GOT3 (cell line): Measurements from ENCODE around the gene NUP58.

Experiments
- DNase-seq: peaks from one replicate; lab custom pipeline; 2025; ENCODE audit warnings: mixed read lengths; lab: John Stamatoyannopoulos, UW

NUP58 gene

DNA sequence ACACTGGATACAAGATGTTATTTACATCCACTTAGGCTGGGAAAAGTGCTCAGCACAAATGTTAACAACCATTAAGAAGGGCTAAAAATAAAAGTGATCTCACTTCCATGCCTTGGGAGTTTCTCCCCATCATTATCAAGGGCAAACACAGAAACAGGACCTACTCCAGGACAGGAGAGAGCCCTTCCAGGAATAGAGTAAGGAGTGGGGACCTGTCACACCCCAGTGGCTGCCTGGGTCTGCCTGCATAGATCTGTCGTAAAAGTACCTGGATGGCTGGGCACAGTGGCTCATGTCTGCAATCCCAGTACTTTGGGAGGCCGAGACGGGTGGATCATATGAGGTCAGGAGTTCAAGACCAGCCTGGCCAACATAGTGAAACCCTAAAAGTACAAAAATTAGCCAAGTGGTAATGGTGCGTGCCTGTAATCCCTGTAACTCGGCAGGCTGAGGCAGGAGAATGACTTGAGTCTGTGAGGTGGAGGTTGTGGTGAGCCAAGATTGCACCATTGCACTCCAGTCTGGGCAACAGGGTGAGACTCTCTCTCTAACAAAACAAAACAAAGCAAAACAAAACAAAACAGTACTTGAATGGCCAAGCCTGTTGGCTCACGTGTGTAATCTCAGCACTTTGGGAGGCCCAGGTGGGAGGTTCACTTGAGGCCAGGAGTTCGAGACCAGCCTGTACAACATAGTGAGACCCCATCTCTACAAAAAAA, 76.0 kb downstream of the NUP58 start:
- DNase-seq, result no peak

DNA sequence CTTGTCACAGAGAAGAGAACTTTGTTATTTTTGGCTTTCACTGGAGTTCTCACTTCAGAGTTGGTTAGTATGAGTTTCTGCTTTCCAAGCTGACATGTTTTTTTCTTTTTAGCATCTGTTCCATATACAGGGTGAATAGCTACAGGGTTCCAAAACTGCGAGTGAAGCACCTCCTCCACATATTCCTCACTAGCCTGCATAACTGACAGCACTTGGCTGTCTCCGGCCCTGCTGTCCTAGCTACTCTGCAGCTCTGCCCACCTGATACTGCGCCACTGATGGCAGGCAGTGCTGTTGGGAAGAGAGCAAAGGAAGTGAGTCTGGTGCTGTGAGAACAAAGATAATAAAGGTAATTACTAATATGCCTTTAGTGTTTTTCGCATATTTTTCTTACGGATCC, 77.1 kb downstream of the NUP58 start:
- no peak for DNase-seq

DNA sequence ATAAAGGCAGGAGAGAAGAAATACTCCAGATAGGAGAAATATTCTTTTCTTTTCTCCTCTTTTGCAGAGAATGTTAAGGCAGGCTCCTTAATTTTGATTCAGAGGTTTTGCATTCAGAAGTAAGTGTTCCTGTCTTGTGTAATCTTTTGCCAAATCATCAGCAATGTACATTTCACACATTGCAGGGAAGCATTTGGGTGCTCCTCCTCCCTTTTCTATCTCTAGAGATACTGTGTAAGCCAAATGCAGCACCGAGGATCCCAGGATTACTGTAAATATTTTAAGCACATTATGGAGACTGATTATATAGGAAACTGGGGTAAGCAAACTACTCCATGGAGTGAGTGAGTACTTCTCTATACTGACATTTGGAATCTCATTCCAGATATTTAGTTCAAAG, 77.6 kb downstream of the NUP58 start:
- DNase-seq, result no peak

DNA sequence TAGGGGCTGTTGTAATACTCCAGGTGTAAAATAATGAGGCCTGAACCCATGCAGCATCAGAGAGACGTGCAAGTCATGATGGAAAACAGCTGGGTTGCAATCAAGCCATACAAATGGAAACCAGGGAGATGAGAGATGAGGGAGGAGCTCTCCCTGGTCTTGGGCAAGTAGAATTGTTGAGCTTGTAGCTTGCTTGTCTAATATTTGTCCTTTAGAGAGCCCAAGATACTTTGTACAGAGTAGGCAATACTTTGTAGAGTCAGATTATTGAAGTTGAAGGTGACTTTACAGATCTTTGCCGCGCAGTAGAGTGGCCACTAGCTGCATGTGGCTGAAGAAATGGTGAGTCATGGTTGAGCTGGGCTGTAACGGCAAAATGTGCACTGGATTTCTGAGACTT, 78.7 kb downstream of the NUP58 start:
- DNase-seq, result no peak

DNA sequence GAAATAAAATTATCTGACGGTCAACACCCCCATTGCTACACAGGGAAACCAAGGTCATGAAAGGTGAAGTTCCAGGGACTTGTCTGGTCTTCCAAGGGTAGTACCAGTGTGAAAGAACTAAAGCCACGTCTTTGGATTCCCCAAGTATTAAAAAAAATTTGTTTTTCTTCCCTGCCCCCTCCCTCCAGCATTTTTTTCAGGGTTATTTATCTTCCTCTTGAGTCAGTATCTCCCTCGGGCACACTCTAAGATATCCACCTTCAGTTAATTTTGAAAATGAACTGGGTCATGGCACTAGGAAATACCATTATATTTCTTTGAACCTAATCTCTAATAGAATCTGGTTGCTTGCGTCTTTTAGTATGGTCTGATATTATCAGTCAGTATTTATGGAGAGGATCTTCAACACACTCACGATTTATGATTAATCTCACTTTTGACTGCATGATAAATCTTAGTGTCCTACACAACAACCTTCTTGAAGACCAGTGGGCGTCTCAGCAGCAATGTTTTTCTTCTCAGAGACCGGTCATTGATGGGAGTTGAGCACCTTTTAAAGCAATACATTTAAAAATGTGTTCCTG, 79.4 kb downstream of the NUP58 start:
- DNase-seq, result no peak

DNA sequence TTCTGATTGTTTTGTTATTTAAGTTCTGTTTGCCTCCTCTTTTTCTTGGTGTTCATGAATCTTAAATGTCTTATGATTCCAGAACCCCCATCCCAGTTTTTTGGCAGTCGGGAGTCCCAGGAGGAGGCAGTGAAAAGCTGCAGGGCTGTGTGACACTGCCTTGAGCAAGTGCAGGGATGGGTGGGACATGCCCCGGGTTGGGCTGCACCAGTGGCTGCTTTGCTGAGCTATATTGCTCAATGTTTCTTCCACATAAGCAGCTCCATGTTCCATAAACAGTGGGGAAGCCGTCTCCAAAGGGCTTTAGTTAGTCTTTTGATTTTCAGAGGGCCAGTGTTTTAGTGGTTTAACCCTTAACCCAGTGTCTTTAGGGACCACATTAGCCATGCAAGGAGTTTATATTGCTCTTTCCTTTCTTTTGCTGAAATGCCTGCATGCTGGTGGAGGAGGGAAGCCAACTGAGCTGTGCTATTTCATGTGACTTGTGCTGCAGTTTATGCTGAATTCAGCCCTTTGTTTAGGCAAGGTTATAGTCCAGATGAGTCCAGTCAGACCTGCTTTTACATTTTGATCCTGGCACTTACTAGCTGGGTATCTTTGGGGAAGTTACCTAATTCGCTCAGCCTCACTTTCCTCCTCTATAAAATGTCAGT, 83.5 kb downstream of the NUP58 start:
- no peak for DNase-seq

DNA sequence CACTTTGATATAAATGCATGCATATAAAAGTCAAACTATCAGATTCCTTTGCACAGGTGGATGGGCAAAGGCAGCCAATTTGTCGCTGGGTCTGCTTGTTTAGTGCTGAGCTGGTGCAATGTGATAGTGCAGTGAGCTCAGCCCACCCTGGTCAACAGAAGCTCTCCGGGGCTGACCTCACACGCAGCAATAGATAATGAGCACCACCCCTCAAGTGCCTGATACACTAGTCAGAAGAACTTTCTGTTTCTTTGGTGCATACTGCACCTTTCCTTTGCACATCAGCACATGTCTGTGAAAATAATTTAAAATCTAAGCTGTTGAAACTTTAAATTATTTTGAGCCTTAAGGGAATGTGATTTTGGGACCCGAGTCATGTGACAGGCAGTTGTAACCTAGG, 90.5 kb downstream of the NUP58 start:
- DNase-seq, result no peak
